ENCODE results near the gene FOXO3B.
"Not testable (repeated sequence)": the region's sequence is repeated elsewhere in the genome, so short reads cannot be mapped to it uniquely, and the experiment has no call there.

Gene FOXO3B

DNA sequence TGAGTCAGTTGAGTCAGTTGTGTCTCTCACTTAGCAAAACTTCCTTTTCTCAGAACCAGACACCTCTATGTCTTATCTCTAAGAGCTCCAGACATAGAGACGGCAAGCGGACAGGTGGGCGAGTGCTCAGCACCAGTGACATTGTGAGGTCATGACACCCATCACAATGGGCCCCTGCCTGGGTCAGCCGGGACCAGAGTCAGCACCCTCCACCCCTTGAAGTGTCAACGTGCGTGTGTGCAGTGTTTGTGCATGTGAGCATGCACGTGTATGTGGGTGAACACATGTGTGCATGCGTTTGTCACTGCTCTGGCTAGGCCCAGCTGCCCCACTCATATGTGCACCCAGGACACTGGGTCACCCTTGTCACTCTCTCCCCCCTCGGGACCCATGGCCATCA is 37.8 kb downstream of the FOXO3B start, which contains the start of gene TBC1D28:
Gene TBC1D28 (minus strand): TSS at position 101 of the 400 bp plus-strand sequence. CDS start 3,039 bp downstream, outside the sequence.
- DNase-seq: not testable (repeated sequence)

DNA sequence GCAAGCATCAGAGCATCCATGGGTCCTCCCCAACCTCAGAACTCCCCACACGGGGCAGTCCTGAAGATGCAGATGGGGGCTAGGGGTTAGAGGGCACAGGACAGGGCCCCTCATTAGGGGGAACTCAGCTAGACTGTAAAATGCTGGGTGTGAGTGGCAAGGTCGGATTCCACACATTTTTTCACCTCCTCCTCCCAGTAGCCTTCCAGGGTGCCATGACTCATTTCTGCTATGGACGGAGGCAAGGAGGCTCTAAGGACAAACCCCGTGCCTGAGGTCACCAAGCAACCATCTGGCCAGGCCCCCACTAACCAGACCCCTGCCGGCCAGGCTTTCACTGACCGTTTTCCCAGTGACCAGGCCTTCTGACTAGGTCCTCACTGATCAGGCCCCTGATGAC is 39.0 kb downstream of the FOXO3B start:
- not testable (repeated sequence) for DNase-seq

DNA sequence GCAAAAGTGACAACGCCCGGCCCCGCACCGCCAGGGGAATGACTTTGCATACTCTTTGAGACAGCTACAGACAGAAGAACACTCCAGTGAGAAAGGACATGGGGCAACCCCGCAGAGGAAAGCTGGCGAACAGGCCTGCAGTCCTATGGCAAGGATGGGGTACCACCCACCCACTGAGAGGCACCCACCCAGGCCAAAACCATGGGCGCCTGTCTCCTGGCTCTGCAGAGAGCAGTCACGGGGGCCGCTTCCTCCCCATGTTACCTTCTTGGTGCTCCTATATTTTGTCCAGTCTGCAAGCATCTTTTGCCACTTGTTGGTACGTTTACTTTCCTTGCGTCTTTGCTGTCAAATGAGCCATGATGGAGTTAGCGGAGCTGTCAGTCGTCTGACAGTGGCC is 43.8 kb downstream of the FOXO3B start:
- not testable (repeated sequence) for DNase-seq

DNA sequence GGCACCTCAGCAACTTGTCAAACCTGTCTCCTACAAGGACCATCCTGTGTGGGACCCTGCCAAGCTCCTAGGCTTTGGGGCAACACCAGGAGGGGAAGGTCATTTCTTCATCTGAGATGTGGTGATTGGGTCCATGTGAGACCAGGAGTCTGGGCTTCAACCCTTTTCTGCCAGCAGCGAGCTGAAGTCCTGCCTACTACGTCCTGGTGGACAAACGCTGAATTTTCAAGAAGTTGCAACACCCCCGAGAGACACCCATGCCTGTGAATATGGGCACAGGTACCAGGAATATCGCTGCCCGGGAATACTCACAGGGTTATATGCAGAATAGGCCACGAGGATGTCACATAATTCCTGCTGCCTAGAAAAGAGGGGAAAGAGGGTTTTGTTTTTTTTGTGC is 45.9 kb downstream of the FOXO3B start:
- not testable (repeated sequence) for DNase-seq

DNA sequence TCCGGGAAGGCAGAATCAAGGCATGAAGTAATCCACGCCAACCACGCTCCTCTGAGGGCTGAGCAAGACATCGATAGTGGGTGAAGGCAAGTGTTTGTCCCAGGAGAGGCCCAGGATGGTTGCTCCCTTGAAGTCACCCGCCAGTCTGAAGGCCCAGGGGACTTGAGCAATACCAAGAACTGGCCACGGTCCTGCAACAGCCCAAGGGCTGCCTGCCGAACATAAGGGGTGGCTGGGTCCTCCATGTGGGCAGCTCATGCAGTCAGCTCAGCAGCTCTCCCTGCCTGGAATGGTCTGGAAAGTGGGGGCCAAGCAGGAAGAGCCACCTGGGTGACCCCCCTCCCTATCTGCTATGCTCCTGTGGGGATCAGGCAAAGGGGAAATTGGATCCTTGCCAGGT is 46.3 kb downstream of the FOXO3B start:
- DNase-seq: not testable (repeated sequence)

DNA sequence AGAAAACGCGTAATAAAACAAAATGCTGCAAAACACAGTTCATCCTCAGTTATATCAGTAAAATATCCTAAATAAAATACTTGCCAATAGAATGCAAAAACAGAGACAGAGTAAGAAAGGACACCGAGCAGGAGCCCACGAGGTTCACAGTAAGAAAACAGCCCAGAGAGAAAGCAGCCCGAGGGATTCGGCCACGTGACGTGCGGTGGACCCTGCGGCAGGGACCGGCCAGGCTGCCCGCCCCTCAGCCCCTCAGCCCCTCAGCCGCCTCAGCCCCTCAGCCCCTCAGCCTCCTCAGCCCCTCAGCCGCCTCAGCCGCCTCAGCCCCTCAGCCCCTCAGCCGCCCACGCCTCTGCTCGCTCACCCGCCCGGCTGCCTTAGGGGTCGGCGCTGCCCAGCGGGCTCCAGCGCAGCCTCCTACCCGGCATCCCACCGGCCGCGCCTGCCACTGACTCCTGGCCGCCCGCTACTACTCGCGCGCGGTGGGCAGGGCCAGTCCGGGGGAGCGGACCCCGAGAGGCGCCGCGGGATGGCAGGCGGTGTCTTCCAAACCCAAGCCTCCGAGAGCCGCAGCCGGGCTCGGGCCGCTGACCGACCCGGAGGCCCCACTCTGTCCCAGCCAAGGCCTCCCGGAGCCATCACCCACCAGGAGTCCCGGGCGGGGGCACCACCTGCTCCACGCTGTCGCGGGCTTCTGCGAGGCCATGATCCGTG is 47.4 kb downstream of the FOXO3B start:
- DNase-seq: not testable (repeated sequence)

Measured in fibroblast of skin of right biceps (primary cell).